Esophagus squamous epithelium (tissue), 4 donors: Measurements from ENCODE around the gene PRKACA.

Experiments used
- POLR2A ChIP-seq, 4 donors: fragments of 450-650 bp; IDR thresholded peaks; one replicate each; pipeline ENCODE4 v1.6.1; 2017; ENCODE audit warnings: antibody characterized with exemption in 4 of 4, mild to moderate bottlenecking in 4 of 4, moderate library complexity in 3 of 4
- TF ChIP-seq, protein P1 (sequence below), 6 experiments: fragments of 450-650 bp in 4 of 6; fragments of 200-600 bp in 2 of 6; sonication (generic) in 2 of 6; IDR thresholded peaks; one replicate each; pipeline ENCODE4 v1.5.1; 2016 to 2019; ENCODE audit warnings: antibody characterized with exemption in 6 of 6, mild to moderate bottlenecking in 4 of 6, moderate library complexity in 4 of 6

DNA sequence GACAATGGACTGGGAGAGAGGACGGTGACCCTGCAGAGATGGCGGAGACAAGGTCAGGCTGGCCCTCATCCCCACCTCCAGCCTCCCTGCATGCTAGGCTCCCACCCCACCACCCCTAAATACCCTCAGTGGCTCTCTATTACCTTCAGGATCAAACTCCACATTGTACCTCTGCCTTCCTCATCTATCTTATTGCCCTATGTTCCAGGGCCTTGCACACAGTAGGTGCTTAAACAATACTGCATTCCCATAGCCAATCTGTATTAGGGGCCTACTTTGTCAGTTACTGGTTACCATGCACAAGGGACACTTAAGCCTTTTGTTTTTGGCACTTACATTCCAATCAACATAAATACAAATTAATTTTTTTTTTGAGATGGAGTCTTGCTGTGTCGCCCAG lies 62.2 kb downstream of the PRKACA start:
- TF ChIP-seq, protein P1, sequence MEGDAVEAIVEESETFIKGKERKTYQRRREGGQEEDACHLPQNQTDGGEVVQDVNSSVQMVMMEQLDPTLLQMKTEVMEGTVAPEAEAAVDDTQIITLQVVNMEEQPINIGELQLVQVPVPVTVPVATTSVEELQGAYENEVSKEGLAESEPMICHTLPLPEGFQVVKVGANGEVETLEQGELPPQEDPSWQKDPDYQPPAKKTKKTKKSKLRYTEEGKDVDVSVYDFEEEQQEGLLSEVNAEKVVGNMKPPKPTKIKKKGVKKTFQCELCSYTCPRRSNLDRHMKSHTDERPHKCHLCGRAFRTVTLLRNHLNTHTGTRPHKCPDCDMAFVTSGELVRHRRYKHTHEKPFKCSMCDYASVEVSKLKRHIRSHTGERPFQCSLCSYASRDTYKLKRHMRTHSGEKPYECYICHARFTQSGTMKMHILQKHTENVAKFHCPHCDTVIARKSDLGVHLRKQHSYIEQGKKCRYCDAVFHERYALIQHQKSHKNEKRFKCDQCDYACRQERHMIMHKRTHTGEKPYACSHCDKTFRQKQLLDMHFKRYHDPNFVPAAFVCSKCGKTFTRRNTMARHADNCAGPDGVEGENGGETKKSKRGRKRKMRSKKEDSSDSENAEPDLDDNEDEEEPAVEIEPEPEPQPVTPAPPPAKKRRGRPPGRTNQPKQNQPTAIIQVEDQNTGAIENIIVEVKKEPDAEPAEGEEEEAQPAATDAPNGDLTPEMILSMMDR (IDR thresholded peaks at IDR 0.05), result no peak
- TF ChIP-seq POLR2A (IDR thresholded peaks at IDR 0.05), result no peak
